Fibroblast of peridontal ligament (primary cell): ENCODE results near the gene AHDC1.
"Not testable (repeated sequence)": the region's sequence is repeated elsewhere in the genome, so short reads cannot be mapped to it uniquely, and the experiment has no call there.

Source experiments
- DNase-seq: peaks from one replicate; pipeline ENCODE4 v3.0.0-alpha.2; 2010; ENCODE audit errors: extremely low read depth

The AHDC1 gene

DNA sequence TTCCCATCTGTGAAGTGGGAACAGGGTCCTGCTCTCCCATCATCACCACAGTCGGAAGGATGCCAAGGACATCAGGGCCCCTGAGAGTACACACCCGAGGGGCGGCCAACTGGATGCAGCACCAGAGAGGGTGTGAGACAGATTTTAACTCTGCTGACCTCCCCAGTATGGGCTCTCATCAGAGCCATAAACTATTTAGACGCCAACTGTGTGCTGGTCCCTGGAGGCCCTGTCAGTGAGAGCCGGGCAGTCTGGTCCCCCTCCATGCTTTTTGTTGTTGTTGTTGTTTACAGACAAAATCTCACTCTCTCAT is 29.3 kb upstream of the AHDC1 start:
- DNase-seq, result no peak

DNA sequence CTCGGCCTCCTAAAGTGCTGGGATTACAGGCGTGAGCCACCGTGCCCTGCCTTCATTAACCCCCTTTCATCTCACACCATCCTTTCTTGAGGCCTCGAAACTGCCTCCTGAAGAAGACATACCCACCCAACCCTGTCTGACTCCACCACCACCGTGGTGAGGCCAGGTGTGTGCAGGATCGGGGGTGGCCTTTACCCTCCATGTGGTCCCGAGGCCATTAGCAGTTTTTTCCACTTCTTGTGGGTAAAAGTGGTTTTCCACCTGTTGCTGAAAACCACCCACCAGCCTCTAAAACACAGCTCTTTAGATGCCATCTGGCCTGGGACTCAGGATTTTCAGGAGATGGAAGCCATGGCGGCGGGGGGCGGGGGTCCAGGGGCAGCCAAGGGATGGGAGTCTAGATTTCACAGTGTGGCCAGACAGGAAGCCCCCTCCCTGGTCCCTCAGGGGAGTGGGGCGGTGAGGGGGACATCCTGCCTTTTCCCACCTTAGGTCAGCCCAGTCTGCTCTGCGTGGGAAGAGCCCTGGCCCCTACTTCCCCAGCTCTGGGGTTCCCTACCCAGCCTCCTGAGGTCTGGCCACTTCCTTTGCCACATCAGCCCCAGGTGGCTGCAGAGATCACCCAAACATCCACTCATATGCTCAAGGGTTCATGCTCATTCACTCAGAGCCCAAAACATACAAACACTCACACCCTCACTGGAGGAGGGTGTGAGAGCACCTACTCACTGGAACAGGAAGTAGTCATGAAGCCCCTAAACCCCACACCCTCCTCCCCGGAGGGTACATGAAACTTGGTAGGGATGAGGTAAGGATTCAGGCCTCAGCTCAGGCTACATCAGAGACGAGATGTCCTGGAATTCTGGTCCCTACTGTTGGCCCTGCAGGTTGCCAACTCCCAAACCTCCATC is 28.7 kb upstream of the AHDC1 start:
- DNase-seq, result no peak

DNA sequence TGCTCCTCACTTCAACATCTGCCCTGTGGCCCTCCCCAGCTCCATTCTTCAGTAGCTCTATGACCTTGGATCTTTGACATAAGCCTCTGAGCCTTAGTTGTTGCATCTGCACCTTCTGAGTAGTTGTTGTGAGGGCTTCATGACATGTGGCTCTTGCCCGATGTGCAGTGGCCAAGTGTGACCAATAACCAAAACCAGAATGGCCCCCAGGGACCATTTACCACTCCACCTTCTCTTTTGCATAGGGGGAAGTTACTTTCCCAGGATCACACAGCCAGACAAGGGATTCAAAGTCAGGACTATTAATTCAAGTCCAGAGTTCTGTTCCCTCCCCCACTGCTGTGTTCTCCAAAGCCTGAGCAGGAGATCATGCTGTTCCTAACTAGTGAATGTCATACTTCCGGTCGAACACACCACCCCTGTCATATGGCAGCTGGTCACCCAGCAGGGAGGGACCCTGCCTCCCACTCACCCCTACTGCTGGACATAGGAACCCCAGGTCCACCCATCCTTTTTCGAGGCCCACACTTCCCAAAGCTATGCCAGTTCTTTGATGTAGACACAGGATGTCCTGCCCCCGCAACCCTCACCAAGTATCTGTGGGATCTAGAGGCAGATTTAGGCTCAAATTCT is 27.0 kb upstream of the AHDC1 start:
- DNase-seq, result no peak

DNA sequence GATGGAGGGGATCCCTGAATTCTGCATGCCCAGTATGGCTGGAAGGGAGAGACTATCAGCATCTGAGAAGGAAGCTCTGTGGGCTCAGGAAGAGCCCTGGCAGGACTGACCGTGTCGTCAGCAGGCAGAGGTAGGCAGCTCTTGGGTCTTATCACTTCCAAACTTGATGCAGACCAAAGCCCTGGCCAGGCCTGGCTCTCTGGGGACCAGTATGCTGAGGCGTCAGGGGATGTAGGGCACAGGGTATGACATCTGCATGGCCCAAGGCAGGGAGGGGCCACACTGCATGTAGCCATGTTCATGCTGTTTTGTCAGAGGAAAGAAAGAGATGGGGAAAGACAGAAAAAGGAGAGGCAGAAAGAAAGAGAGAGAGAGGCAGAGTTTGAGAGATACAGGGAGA is 24.8 kb upstream of the AHDC1 start:
- DNase-seq, result no peak

DNA sequence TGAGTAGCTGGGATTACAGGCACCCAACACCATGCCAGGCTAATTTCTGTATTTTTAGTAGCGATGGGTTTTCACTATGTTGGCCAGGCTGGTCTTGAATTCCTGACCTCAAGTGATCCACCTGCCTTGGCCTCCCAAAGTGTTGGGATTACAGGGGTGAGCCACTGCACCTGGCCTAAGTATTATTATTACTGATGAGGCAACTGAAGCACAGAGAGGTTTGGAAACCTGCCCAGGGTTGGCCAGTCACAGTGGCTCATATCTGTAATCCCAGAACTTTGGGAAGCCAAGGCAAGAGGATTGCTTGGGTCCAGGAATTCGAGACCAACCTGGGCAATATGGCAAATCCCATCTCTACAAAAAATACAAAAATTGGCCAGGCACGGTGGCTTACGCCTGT is 23.8 kb upstream of the AHDC1 start:
- not testable (repeated sequence) for DNase-seq

GRCh38 chr1:27627061-27627460 is 23.1 kb upstream of the AHDC1 start:
- no peak for DNase-seq

DNA sequence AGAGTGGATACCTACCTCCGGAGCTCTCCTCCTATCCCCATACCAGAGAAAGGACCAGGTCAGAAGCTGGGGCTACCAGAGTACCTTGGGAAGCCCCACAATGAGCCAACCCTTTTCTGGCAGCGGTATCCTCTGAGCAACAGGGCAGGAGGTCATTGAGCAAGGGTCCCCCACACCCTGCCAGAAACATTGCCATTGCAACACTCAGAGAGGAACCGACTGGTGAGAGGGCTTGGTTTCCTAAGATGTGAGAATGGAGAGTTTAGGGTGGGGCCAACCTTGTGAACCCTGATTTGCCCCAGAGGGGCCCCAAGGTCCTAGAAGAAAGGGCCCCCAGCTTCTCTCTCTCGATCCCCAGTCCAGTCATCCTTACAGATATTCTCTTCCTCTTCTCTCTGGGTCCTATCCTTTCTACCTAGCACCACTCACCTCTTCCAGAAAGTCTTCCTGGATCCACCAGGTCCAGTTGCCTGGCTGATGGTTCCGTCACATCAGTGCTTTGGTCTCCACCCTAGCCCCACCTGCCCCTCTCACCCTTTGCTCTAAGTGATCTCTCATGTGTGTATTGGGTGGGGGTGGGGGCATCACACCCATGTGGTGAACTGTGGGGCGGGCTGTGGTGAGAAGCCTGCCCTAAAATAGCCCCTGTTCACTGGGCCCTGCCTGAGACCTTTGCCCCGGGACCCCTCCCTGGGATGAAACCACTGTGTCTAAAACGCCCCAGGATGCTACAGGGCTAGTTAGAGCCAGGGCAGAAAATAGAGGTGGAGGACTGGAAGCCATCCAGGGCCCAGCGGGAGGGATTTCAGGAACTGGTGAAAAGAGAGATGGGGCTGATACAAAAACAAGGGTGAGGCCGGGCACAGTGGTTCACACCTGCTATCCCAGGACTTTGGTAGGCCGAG is 22.3 kb upstream of the AHDC1 start:
- no peak for DNase-seq

DNA sequence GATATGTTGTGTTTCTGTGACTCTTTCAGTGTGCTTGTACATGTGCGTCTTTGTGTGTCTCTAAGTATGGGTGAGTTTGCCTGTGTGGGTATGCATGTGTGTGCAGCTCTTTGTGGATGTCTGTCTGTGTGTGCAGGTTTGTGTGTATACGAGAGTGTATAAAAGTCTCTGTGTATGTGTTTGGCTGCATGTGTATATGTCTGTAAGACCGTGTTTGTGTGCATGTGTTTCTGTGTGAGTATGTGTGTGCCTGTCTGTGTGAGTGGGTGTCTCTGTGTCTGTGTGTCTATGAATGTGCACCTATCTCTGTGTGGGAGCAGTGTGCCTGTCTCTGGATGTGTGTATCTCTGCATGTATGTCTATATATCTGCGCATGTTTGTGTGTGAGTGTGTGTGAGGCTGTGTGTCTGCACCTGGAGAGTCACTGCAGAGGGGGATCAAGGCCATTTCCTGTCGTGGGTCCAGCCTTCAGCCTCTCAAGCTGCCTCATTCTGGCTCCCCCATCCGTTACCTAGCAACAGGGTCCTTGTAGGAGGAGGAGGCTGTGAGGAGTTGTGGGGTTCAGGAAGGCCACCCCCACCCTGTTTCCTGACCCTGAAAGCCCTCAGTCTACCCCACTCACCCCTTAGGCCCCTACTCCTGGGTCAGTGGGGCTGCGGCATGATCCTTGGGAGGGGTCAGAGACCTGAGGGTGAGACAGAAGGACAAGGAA is 20.7 kb upstream of the AHDC1 start:
- DNase-seq, result no peak

DNA sequence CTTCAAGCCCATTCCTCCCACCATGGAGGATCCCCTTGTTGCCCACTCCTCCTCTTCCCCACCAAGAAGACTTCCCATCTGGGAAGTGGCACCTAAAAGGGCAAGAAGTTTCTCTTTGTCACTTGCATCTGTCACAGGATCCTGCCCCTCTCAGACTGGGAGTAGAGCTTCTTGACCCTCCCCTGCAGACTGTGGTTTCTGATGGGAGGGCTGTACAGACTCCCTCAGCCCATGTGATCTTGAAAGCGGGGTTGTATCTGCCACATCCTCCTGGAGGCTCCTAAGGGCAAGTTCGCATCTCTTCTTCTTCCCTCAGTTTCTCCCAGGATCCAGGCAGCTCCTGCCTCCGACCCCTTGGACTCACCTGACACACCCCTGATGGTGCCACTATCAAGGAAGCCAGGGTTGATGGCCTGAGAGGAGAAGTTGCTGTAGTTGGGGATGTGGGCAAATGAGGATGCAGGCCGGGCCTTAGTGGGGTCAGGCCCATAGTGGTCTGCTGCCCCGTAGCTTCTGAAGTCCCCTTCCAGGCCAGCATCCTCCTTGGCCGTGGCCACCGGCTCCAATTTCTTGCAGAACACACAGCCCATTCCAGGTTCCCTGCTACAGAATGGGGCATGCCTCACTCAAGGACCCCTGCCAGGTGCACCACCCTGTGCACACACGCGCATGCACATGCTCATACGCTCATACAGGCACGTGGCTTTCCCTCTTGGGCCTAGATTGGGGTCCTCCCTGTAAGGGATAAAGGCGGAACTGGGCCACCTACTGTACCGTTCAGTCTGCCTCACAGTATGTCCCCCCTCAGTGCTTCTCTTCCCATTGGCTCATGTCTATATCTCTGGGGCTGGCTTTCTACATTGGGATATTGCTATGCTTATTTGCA is 19.6 kb upstream of the AHDC1 start:
- DNase-seq, result no peak

GRCh38 chr1:27622828-27623227 is 18.9 kb upstream of the AHDC1 start:
- no peak for DNase-seq

DNA sequence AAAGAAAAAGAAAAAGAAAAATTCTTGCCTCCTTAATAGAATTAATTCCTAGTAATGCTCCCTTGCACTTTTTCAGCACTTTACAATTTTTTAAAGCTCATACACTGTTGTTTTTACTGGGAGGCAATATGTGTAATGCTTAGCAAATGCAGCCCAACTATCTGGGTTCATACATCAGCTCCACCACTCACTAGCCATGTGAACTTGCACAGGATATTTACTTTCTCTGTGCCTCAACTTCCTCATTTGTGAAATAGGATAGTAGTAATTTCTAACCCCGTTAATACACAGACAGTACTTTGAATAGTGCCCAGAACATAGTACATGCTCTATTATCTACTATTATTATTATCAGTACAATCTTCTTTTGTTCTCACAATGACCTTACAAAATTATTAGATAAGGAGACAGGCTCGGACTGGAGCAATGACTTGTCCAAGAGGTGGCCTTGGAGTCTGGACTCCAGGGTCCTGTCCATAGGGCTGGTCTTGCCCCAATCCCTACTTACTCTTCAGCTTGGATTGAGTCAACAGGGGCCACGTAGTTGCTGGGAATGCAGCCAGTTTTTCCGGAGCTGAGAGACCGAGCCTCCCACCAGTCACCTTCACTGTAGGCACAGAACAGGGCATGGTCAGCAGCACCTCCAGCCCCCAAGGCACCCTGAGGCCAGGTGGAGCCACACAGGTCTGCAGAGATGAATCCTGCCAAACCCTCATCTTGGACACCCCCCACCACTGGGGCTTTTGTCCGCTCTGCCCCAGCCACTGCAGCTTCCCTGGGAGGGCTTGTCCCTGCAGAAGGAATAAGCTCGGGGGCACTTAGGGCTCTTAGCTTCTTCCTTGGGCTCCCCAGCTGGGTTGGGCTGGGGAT is 17.3 kb upstream of the AHDC1 start:
- DNase-seq, result no peak

DNA sequence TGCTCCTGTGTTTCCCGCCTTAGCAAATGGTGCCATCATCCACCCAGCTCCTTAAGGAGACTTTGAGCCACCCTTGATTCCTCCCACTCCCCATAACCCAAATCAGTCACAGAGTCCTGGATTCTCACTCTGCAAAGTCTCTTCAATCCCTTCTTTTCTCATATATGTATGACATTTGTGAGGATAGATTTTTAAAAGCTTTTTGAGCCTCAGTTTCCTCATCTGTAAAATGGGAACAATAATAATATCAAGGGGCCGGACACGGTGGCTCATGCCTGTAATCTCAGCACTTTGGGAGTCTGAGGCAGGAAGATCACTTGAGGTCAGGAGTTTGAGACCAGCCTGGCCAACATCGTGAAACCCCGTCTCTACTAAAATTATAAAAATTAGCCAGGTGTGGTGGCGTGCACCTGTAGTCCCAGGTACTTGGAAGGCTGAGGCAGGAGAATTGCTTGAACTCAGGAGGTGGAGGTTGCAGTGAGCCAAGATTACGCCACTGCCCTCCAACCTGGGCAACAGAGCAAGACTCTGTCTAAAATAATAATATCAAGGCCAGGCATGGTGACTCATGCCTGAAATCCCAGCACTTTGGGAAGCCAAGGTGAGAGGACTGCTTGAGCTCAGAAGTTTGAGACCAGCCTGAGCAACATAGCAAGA is 16.0 kb upstream of the AHDC1 start:
- DNase-seq, result not testable (repeated sequence)

- DNase-seq, result no peak
Measured at GRCh38 chr1:27618341-27619082, 14.6 kb upstream of the AHDC1 start.

GRCh38 chr1:27617420-27617819 is 13.5 kb upstream of the AHDC1 start:
- DNase-seq, result no peak

- DNase-seq, result no peak
Measured at GRCh38 chr1:27616441-27616840, 12.5 kb upstream of the AHDC1 start.

DNA sequence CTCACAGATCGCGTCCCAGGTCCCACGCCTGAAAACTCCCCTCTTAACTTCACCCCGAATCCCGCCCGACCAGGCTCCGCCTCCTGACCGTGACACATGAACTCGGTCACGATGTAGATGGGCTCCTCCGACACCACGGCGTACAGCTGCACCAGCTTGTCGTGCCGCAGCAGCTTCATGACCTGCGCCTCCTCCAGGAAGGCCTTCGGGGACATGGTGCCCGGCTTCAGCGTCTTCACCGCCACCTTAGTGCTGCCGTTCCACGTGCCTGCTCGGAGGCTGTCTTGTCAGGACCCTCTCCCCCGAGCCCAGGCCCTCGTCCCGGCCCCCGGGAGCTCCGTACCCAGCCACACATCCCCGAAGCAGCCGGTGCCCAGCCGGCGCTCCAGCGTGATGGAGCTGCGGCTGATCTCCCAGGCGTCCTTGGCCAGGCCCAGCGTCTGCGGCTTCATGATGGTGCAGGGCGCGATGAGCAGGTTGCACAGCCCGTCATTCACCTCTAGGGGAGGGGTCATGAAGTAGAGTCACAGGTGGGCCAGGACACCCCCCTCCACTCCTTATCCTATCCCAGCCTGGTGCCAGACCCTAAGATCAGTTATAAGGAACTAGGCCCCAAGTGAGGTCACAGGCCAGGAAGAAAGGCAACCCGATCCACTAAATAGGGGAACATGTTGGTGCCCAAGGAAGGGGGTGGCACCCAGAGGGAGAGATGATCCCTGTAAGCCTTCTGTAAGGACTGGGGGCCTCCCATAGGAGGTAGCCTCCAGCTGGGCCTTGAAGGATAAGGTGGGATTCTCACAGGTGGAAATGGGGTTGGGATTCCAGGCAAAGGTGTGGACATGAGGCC is 11.6 kb upstream of the AHDC1 start:
- DNase-seq, result no peak

DNA sequence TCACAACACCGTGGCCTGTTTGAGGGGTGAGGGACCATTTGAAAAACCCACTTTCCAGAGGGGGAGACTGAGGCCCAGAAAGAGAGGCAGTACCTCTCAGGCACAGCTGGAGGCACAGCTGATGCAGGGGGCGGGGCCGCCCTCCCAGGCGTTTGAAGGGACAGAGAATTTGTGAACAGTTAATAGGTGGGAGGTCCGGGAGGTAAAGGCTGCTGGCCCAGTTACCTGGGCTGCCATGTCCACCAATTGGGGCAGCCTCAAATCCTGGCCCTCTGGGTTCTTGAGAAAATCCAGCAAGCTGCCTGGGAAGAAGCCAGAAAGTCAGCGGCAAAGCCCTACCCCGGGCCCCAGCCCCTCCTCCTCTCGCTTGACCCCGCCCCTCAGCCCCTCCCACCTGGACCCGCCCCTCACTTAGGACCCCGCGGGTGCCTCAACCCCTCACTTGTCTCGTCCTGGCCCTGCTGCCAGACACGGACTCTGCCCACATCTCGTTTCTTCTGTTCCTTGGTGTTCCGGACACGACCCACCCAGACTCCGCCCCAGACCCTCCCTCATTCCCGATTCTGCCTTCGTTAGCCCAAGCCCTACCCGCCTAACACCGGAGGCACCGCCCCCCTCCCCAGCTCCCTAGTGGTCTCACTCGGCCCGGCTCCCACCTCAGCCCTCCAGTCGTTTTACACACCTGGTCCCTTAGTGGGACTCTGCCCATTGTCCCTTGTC is 10.8 kb upstream of the AHDC1 start:
- DNase-seq, result no peak
